GM12878 (cell line): ENCODE data around the gene RGS1. TPM values are rescaled to one million over a fixed set of nuclear protein-coding genes. Genes with fewer than 3 reads are reported as not detected.

ENCODE experiments used
- ATAC-seq: fragments of 200-7000 bp; cut with Tn5 transposase; 3 replicates; pipeline ENCODE4 v1.9.1; 2020; ENCODE audit warnings: mild to moderate bottlenecking, moderate library complexity
- BruUV-seq: library from RNA; stranded (reverse); fragments of 400-500 nt; replicated peaks from 2 replicates; lab custom pipeline; 2021; lab: Mats Ljungman, UMichigan
- CTCF ChIA-PET: fragments of 300-600 bp; sonication (Branson Sonifier 250); formaldehyde crosslinking; extraction: SDS; loops from one replicate; lab custom pipeline; 2021; ENCODE audit warnings: inconsistent platforms; lab: Yijun Ruan, JAX
- POLR2A ChIA-PET: fragments of 350-600 bp; formaldehyde crosslinking; extraction: SDS; loops from one replicate; lab custom pipeline; 2021; ENCODE audit warnings: inconsistent platforms; lab: Charles Lee
- RAD21 ChIA-PET: fragments of 300-600 bp; sonication (Branson Sonifier 250); formaldehyde crosslinking; loops from one replicate; lab custom pipeline; 2023; ENCODE audit warnings: antibody characterized with exemption; ENCODE audit not compliant: unreplicated experiment; lab: Charles Lee
- SMC1A ChIA-PET: fragments of 300-600 bp; sonication (Branson Sonifier 250); formaldehyde crosslinking; loops from one replicate; lab custom pipeline; 2023; ENCODE audit not compliant: unreplicated experiment, uncharacterized antibody; lab: Charles Lee
- DNase-seq: peaks from one replicate; pipeline ENCODE4 v3.0.0-alpha.2; 2011; ENCODE audit warnings: low read depth, low spot score
- FAIRE-seq: peaks from 3 replicates; lab custom pipeline; 2011; peaks lifted over from hg19 to GRCh38; lab: Jason Lieb, UNC
- H2AFZ ChIP-seq: 2 replicates; pipeline ENCODE4 v1.6.0; 2011; ENCODE audit warnings: low read depth, low read length, control low read depth; ENCODE audit not compliant: control insufficient read depth
- H3K27ac ChIP-seq: 2 replicates; pipeline ENCODE4 v1.5.1; 2011; ENCODE audit warnings: control low read depth; ENCODE audit not compliant: control insufficient read depth, insufficient read depth
- H3K27me3 ChIP-seq, 2 experiments: replicated peaks in 1 of 2; 2 replicates each; pipeline versions ENCODE4 v1.6.0 to v1.6.1; 2011; ENCODE audit warnings: low read length in 1 of 2; ENCODE audit not compliant: control insufficient read depth in 2 of 2, insufficient read depth in 2 of 2
- H3K36me3 ChIP-seq, 2 experiments: 2 replicates each; pipeline ENCODE4 v1.5.1; 2011; ENCODE audit warnings: low read length in 1 of 2; ENCODE audit not compliant: control insufficient read depth in 2 of 2, insufficient read depth in 2 of 2
- H3K4me1 ChIP-seq: 2 replicates; pipeline ENCODE4 v1.6.1; 2011; ENCODE audit warnings: mild to moderate bottlenecking, low read length, moderate library complexity, mixed read lengths; ENCODE audit not compliant: control insufficient read depth, insufficient read depth
- H3K4me2 ChIP-seq: 2 replicates; pipeline ENCODE4 v1.6.0; 2011; ENCODE audit warnings: control low read depth; ENCODE audit not compliant: control insufficient read depth, insufficient read depth
- H3K4me3 ChIP-seq: fragments of 200-600 bp; sonication (generic); 2 replicates; pipeline ENCODE4 v1.5.1; 2016
- H3K79me2 ChIP-seq: 2 replicates; pipeline ENCODE4 v1.6.0; 2011; ENCODE audit warnings: low read length; ENCODE audit not compliant: control insufficient read depth, insufficient read depth
- H3K9ac ChIP-seq: 2 replicates; pipeline ENCODE4 v1.8.0; 2011; ENCODE audit warnings: low read length, control low read depth, mixed read lengths; ENCODE audit not compliant: control insufficient read depth, insufficient read depth
- H3K9me3 ChIP-seq: replicated peaks from 3 replicates; pipeline ENCODE4 v1.5.1; 2011; ENCODE audit warnings: mild to moderate bottlenecking, low read length; ENCODE audit not compliant: control insufficient read depth, insufficient read depth
- H4K20me1 ChIP-seq: 2 replicates; pipeline ENCODE4 v1.6.0; 2011; ENCODE audit not compliant: control insufficient read depth, insufficient read depth
- BHLHE40 ChIP-seq, 2 experiments: fragments of 450-650 bp in 1 of 2; IDR thresholded peaks; 2 replicates each; pipeline ENCODE4 v1.6.1; 2011 to 2017; ENCODE audit warnings: low read depth in 2 of 2, borderline replicate concordance in 1 of 2, improper control_type of control experiment in 1 of 2, low read length in 1 of 2, mild to moderate bottlenecking in 1 of 2
- BRCA1 ChIP-seq: IDR thresholded peaks from 2 replicates; pipeline ENCODE4 v1.6.1; 2011; ENCODE audit warnings: low read depth, low read length, improper control_type of control experiment
- CREB1 ChIP-seq: IDR thresholded peaks from 2 replicates; pipeline ENCODE4 v1.6.1; 2012; ENCODE audit warnings: low read depth, mild to moderate bottlenecking, inconsistent platforms
- EP300 ChIP-seq, 2 experiments: fragments of 150-350 bp in 1 of 2; IDR thresholded peaks; 2 replicates each; pipeline ENCODE4 v1.6.1; 2011 to 2012; ENCODE audit warnings: low read depth in 2 of 2, low read length in 2 of 2, borderline replicate concordance in 1 of 2, improper control_type of control experiment in 1 of 2, inconsistent platforms in 1 of 2; ENCODE audit not compliant: control insufficient read depth in 1 of 2
- JUNB ChIP-seq: IDR thresholded peaks from 2 replicates; pipeline ENCODE4 v1.6.1; 2016; ENCODE audit warnings: antibody characterized with exemption, mild to moderate bottlenecking
- KDM1A ChIP-seq: fragments of 200-600 bp; sonication (generic); IDR thresholded peaks from 2 replicates; pipeline ENCODE4 v1.6.1; 2016; ENCODE audit warnings: borderline replicate concordance
- MYC ChIP-seq: IDR thresholded peaks from 2 replicates; pipeline ENCODE4 v1.6.1; 2011; ENCODE audit warnings: mild to moderate bottlenecking, low read length, moderate library complexity, inconsistent platforms; ENCODE audit not compliant: insufficient read depth, insufficient replicate concordance, insufficient read length, severe bottlenecking
- PML ChIP-seq: IDR thresholded peaks from 2 replicates; pipeline ENCODE4 v1.6.1; 2012; ENCODE audit warnings: low read length, inconsistent platforms
- SPI1 ChIP-seq: IDR thresholded peaks from 2 replicates; pipeline ENCODE4 v1.6.1; 2011; ENCODE audit warnings: low read depth, mild to moderate bottlenecking, low read length, moderate library complexity, borderline replicate concordance; ENCODE audit not compliant: insufficient read depth
- TBL1XR1 ChIP-seq: IDR thresholded peaks from 2 replicates; pipeline ENCODE4 v1.6.1; 2012; ENCODE audit warnings: low read depth, low read length, improper control_type of control experiment
- ZNF24 ChIP-seq: fragments of 450-650 bp; IDR thresholded peaks from 2 replicates; pipeline ENCODE4 v1.6.1; 2017; ENCODE audit warnings: antibody characterized with exemption, mild to moderate bottlenecking
- ZNF384 ChIP-seq: IDR thresholded peaks from 2 replicates; pipeline ENCODE4 v1.6.1; 2012; ENCODE audit warnings: low read depth, mild to moderate bottlenecking, low read length, improper control_type of control experiment, borderline replicate concordance
- whole genome bisulfite sequencing: methylation state at CpG from one replicate; pipeline ENCODE4 v1.1.6; 2016; ENCODE audit warnings: low lambda C conversion rate; ENCODE audit not compliant: insufficient replicate concordance, insufficient coverage; ENCODE audit errors: missing lambda C conversion rate; 5-methylcytosine and 5-hydroxymethylcytosine counted together
- in situ Hi-C: fragments of 300-500 bp; cut with MboI; formaldehyde crosslinking; loops from 9 replicates; pipeline ENCODE4 v1.14.3; 2018; ENCODE audit warnings: mixed read lengths
- intact Hi-C: fragments of 100-400 bp; cut with micrococcal nuclease; formaldehyde crosslinking; loops from one replicate; pipeline ENCODE4 v1.14.2; 2022; ENCODE audit not compliant: unreplicated experiment
- polyA plus RNA-seq, 11 experiments: library from polyadenylated mRNA; depleted of rRNA in 4 of 11; unstranded in 6 of 11; stranded (reverse) in 5 of 11; fragments of >200 nt; fragmentation: Nextera tagmentation in 4 of 11; fragmentation: Illumina TruSeq in 1 of 11; extraction: Ambion mirVana in 4 of 11; extraction: Trizol in 1 of 11; gene quantifications; 1 replicate in 1 of 11; 2 replicates in 10 of 11; pipeline versions ENCODE4 v1.2.1 to v1.2.3, GENCODE V29; 2011 to 2016; ENCODE audit warnings: inconsistent platforms in 2 of 11, missing spikeins in 2 of 11, low read depth in 1 of 11
- total RNA-seq, 4 experiments: library from RNA; depleted of rRNA in 3 of 4; stranded (reverse); fragments of >200 nt in 3 of 4; fragmentation: Illumina TruSeq in 1 of 4; extraction: Trizol in 1 of 4; gene quantifications; 2 replicates each; pipeline versions ENCODE4 v1.2.1 to v1.2.3, GENCODE V29; 2013 to 2021
- TF ChIP-seq, protein P1 (sequence below): IDR thresholded peaks from 2 replicates; pipeline ENCODE4 v1.6.1; 2011; ENCODE audit warnings: borderline replicate concordance, low read depth, mild to moderate bottlenecking, moderate library complexity, low read length; ENCODE audit not compliant: insufficient read depth, poor library complexity, severe bottlenecking
- TF ChIP-seq, protein P2 (sequence below): fragments of 450-650 bp; IDR thresholded peaks from 2 replicates; pipeline ENCODE4 v1.6.1; 2017; ENCODE audit warnings: mild to moderate bottlenecking, moderate library complexity

Gene RGS1
- total and polyA plus RNA-seq, 10 of the 15 experiments (the other 5 are each of a cell fraction or from before 2014, with no cell fraction given) = 20.7 to 882 (median 45.9) TPM

DNA sequence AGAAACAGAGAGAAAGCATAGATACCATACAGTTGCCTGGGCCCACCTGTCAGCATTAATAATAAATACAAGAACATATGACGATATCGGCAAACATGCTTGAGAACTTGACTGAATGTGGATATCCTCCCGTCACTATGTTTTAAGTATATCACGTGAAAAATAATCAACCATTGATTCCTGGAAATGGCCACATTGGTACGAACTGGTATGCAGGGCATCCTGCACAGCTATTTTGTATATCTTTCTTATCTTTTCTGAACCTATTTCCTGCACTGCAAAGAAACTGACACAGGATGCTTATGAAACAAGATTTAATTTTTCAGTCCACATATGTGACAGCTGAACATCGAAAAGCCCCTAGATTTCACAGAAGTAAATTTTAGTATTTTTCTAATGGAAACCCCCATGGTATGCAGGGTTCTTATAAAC lies 22.8 kb upstream of the RGS1 start (continued):
- TF ChIP-seq, protein P1, sequence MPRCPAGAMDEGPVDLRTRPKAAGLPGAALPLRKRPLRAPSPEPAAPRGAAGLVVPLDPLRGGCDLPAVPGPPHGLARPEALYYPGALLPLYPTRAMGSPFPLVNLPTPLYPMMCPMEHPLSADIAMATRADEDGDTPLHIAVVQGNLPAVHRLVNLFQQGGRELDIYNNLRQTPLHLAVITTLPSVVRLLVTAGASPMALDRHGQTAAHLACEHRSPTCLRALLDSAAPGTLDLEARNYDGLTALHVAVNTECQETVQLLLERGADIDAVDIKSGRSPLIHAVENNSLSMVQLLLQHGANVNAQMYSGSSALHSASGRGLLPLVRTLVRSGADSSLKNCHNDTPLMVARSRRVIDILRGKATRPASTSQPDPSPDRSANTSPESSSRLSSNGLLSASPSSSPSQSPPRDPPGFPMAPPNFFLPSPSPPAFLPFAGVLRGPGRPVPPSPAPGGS = no peak
- no peak for TF ChIP-seq MYC
- TF ChIP-seq KDM1A = no peak
- no peak for TF ChIP-seq BRCA1
- TF ChIP-seq ZNF24 = peak; percentile 11; the same call in 1 of the 2 replicates
- TF ChIP-seq TBL1XR1 = no peak

DNA sequence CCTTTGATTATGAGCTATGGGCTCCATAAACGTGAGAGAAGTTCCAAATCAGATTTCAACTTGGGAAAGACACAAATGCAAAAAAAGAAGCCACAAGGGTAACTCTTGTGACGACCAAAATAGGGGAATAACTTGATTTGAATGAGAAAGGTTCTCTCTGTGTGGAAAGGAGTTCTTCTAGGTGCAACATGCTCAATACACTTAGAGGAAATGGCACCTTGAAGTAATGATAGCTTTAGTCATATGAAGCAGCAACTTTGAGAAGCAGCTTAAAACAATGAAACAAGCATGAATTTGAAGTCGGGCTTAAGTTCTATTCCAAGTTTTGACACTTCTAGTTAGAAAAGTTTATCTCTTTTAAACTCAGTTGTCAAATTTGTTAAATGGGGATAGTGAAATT lies 21.8 kb upstream of the RGS1 start:
- Histone ChIP-seq H3K36me3 (no peaks in the 10 kb centered on the region), H3K27ac (peak overlapping the region; percentile 88), H3K4me3 (peak overlapping the region; percentile 28; the same call in 1 of the 2 replicates), H3K4me2 (peak overlapping the region; percentile 44; the same call in 1 of the 2 replicates), H2AFZ (peak overlapping the region; percentile 2; the same call in 1 of the 2 replicates), H3K79me2 (peaks cover 4% of the 10 kb centered on the region), H3K4me1 (peaks cover 37% of the 10 kb centered on the region), H3K9me3 (no peaks in the 10 kb centered on the region), H3K9ac (peak overlapping the region; percentile 18), H4K20me1 (no peaks in the 10 kb centered on the region), H3K27me3 (no peaks in the 10 kb centered on the region)
- in situ Hi-C loops = loop anchor here (5.0 kb wide), 1 partner anchor 54 kb away; no protein-coding TSS in a partner anchor
- intact Hi-C loops = loop anchor here (1.0 to 10.0 kb wide), 3 partner anchors 8 to 501 kb away; partner anchors contain the start of genes RO60 and UCHL5
- ATAC-seq (peak; percentile 12), DNase-seq (no peak), FAIRE-seq (no peak)
- ChIA-PET CTCF (interaction anchor here (0.8 to 3.9 kb wide), 12 partner anchors 8 to 79 kb away, joined by 3 to 23 read pairs (median 6); no protein-coding TSS in a partner anchor), SMC1A (interaction anchor here (0.6 to 6.1 kb wide), 20 partner anchors 9 to 504 kb away, joined by 3 to 121 read pairs (median 7); partner anchors contain the start of gene RGS1), POLR2A (interaction anchor here (1.2 to 6.8 kb wide), 9 partner anchors 8 to 53 kb away, joined by 3 to 123 read pairs (median 10); no protein-coding TSS in a partner anchor), RAD21 (interaction anchor here (0.7 to 6.5 kb wide), 15 partner anchors 8 to 58 kb away, joined by 3 to 170 read pairs (median 11); no protein-coding TSS in a partner anchor)
- no TSS peak for BruUV-seq
- WGBS = 3% methylated on average over 3 of the region's 3 CpGs
- TF ChIP-seq BHLHE40 (IDR thresholded peaks at IDR 0.05; ENCODE audit: borderline replicate concordance in 1 of 2, low read depth in 2 of 2, low read length in 1 of 2) (peak; percentile 37 to 59; a peak in 3 of 4 replicates), EP300 (IDR thresholded peaks at IDR 0.05; ENCODE audit: borderline replicate concordance in 1 of 2, control insufficient read depth in 1 of 2, low read depth in 2 of 2, low read length in 2 of 2) (peak; percentile 42 to 59; a peak in 2 of 4 replicates), JUNB (peak; percentile 13; the same call in 1 of the 2 replicates), PML (no peak), CREB1 (no peak), SPI1 (peak; percentile 43; the same call in 1 of the 2 replicates), ZNF384 (peak; percentile 6; the same call in 1 of the 2 replicates), ZNF24 (peak; percentile 98)
- TF ChIP-seq, protein P2, sequence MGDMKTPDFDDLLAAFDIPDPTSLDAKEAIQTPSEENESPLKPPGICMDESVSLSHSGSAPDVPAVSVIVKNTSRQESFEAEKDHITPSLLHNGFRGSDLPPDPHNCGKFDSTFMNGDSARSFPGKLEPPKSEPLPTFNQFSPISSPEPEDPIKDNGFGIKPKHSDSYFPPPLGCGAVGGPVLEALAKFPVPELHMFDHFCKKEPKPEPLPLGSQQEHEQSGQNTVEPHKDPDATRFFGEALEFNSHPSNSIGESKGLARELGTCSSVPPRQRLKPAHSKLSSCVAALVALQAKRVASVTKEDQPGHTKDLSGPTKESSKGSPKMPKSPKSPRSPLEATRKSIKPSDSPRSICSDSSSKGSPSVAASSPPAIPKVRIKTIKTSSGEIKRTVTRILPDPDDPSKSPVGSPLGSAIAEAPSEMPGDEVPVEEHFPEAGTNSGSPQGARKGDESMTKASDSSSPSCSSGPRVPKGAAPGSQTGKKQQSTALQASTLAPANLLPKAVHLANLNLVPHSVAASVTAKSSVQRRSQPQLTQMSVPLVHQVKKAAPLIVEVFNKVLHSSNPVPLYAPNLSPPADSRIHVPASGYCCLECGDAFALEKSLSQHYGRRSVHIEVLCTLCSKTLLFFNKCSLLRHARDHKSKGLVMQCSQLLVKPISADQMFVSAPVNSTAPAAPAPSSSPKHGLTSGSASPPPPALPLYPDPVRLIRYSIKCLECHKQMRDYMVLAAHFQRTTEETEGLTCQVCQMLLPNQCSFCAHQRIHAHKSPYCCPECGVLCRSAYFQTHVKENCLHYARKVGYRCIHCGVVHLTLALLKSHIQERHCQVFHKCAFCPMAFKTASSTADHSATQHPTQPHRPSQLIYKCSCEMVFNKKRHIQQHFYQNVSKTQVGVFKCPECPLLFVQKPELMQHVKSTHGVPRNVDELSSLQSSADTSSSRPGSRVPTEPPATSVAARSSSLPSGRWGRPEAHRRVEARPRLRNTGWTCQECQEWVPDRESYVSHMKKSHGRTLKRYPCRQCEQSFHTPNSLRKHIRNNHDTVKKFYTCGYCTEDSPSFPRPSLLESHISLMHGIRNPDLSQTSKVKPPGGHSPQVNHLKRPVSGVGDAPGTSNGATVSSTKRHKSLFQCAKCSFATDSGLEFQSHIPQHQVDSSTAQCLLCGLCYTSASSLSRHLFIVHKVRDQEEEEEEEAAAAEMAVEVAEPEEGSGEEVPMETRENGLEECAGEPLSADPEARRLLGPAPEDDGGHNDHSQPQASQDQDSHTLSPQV = peak; percentile 86; the same call in 1 of the 2 replicates
